HEK293 (cell line): ENCODE measurements around the gene STOML3.

Source experiments
- HIC1 ChIP-seq: fragments of 450-650 bp; formaldehyde crosslinking; IDR thresholded peaks from 2 replicates; pipeline ENCODE4 v1.5.1; 2016; ENCODE audit warnings: missing biosample characterization, missing genetic modification characterization
- PATZ1 ChIP-seq: fragments of 450-650 bp; formaldehyde crosslinking; IDR thresholded peaks from 2 replicates; pipeline ENCODE4 v1.5.1; 2016; ENCODE audit warnings: missing biosample characterization, missing genetic modification characterization
- PBX3 ChIP-seq: sonication (generic); formaldehyde crosslinking; IDR thresholded peaks from 2 replicates; pipeline ENCODE4 v1.8.1; 2022; ENCODE audit warnings: mild to moderate bottlenecking, moderate library complexity, missing genetic modification reagents
- PRDM10 ChIP-seq: fragments of 450-650 bp; formaldehyde crosslinking; IDR thresholded peaks from 2 replicates; pipeline ENCODE4 v1.5.1; 2016; ENCODE audit warnings: missing biosample characterization, missing genetic modification characterization
- PRDM2 ChIP-seq: fragments of 450-650 bp; formaldehyde crosslinking; IDR thresholded peaks from 2 replicates; pipeline ENCODE4 v1.5.1; 2016; ENCODE audit warnings: missing biosample characterization, missing genetic modification characterization, borderline replicate concordance
- SALL2 ChIP-seq: fragments of 450-650 bp; formaldehyde crosslinking; IDR thresholded peaks from 2 replicates; pipeline ENCODE4 v1.5.0; 2017; ENCODE audit warnings: missing biosample characterization, mild to moderate bottlenecking, missing genetic modification characterization, borderline replicate concordance
- TCF7L2 ChIP-seq: IDR thresholded peaks from 2 replicates; pipeline ENCODE4 v1.6.1; 2011; ENCODE audit warnings: low read depth, mild to moderate bottlenecking, inconsistent platforms, low read length, moderate library complexity, borderline replicate concordance
- ZBTB10 ChIP-seq: fragments of 450-650 bp; formaldehyde crosslinking; IDR thresholded peaks from 2 replicates; pipeline ENCODE4 v1.5.1; 2016; ENCODE audit warnings: missing biosample characterization, missing genetic modification characterization
- ZNF19 ChIP-seq: fragments of 450-650 bp; formaldehyde crosslinking; IDR thresholded peaks from 2 replicates; pipeline ENCODE4; 2016; ENCODE audit warnings: missing biosample characterization, missing genetic modification characterization, low read depth
- ZNF211 ChIP-seq: fragments of 450-650 bp; formaldehyde crosslinking; IDR thresholded peaks from 2 replicates; pipeline ENCODE4 v1.5.1; 2016; ENCODE audit warnings: low read depth, missing biosample characterization, missing genetic modification characterization
- ZNF223 ChIP-seq: fragments of 450-650 bp; formaldehyde crosslinking; IDR thresholded peaks from 2 replicates; pipeline ENCODE4 v1.5.1; 2016; ENCODE audit warnings: missing biosample characterization, missing genetic modification characterization
- ZNF350 ChIP-seq: fragments of 450-650 bp; formaldehyde crosslinking; IDR thresholded peaks from 2 replicates; pipeline ENCODE4 v1.5.0; 2017; ENCODE audit warnings: missing biosample characterization, mild to moderate bottlenecking, missing genetic modification characterization
- ZNF560 ChIP-seq: fragments of 450-650 bp; formaldehyde crosslinking; IDR thresholded peaks from 2 replicates; pipeline ENCODE4 v1.5.1; 2017; ENCODE audit warnings: missing biosample characterization, missing genetic modification characterization, borderline replicate concordance
- ZNF561 ChIP-seq: fragments of 450-650 bp; IDR thresholded peaks from 2 replicates; pipeline ENCODE4 v1.5.1; 2018; ENCODE audit warnings: missing biosample characterization, missing genetic modification characterization, borderline replicate concordance
- ZNF600 ChIP-seq: fragments of 450-650 bp; formaldehyde crosslinking; IDR thresholded peaks from 2 replicates; pipeline ENCODE4 v1.5.1; 2016; ENCODE audit warnings: missing biosample characterization, missing genetic modification characterization
- ZNF660 ChIP-seq: fragments of 450-650 bp; IDR thresholded peaks from 2 replicates; pipeline ENCODE4 v1.5.1; 2018; ENCODE audit warnings: missing biosample characterization, mild to moderate bottlenecking, missing genetic modification characterization
- ZNF664 ChIP-seq: fragments of 450-650 bp; formaldehyde crosslinking; IDR thresholded peaks from 2 replicates; pipeline ENCODE4 v1.5.1; 2016; ENCODE audit warnings: missing biosample characterization, missing genetic modification characterization
- ZNF776 ChIP-seq: fragments of 450-650 bp; formaldehyde crosslinking; IDR thresholded peaks from 2 replicates; pipeline ENCODE4 v1.5.0; 2017; ENCODE audit warnings: missing biosample characterization, missing genetic modification characterization, borderline replicate concordance
- ZNF830 ChIP-seq: fragments of 450-650 bp; IDR thresholded peaks from 2 replicates; pipeline ENCODE4 v1.5.0; 2018; ENCODE audit warnings: missing biosample characterization, missing genetic modification characterization, low read depth, mild to moderate bottlenecking, moderate library complexity
- ZSCAN5A ChIP-seq: fragments of 450-650 bp; formaldehyde crosslinking; IDR thresholded peaks from 2 replicates; pipeline ENCODE4 v1.5.1; 2016; ENCODE audit warnings: missing biosample characterization, missing genetic modification characterization

Gene STOML3

GRCh38 chr13:39038569-39039030 lies 48.0 kb upstream of the STOML3 start (continued):
- no peak for TF ChIP-seq ZNF223 (tag by site-specific recombination)
- no peak for TF ChIP-seq SALL2 (tag by site-specific recombination)
- TF ChIP-seq ZNF664 (tag by site-specific recombination), result no peak
- TF ChIP-seq PATZ1 (tag by site-specific recombination), result peak; percentile 10
- no peak for TF ChIP-seq PRDM2 (tag by site-specific recombination)
- TF ChIP-seq ZNF19 (tag by site-specific recombination), result no peak
- no peak for TF ChIP-seq ZSCAN5A (tag by site-specific recombination)
- no peak for TF ChIP-seq ZNF776
- TF ChIP-seq ZNF560, result no peak
- TF ChIP-seq ZNF561 (tag by site-specific recombination), result no peak
- no peak for TF ChIP-seq ZNF660
- TF ChIP-seq TCF7L2, result no peak
- TF ChIP-seq ZNF830 (tag by site-specific recombination), result no peak
- no peak for TF ChIP-seq PBX3
- TF ChIP-seq HIC1, result peak; percentile 38; the same call in 1 of the 2 replicates
- no peak for TF ChIP-seq PRDM10 (tag by site-specific recombination)
- no peak for TF ChIP-seq ZNF350
- no peak for TF ChIP-seq ZBTB10 (tag by site-specific recombination)
- peak; percentile 69 for TF ChIP-seq ZNF600 (tag by site-specific recombination)
- TF ChIP-seq ZNF211 (tag by site-specific recombination), result no peak
